ENCODE measurements around the gene CFAP68. TPM values are rescaled to one million over a fixed set of nuclear protein-coding genes. Genes with fewer than 3 reads are reported as not detected.

The CFAP68 gene
- total and polyA plus RNA-seq, 10 of the 15 experiments (the other 5 are each of a cell fraction or from before 2014, with no cell fraction given) = 35.7 to 84.4 (median 64.1) TPM

DNA sequence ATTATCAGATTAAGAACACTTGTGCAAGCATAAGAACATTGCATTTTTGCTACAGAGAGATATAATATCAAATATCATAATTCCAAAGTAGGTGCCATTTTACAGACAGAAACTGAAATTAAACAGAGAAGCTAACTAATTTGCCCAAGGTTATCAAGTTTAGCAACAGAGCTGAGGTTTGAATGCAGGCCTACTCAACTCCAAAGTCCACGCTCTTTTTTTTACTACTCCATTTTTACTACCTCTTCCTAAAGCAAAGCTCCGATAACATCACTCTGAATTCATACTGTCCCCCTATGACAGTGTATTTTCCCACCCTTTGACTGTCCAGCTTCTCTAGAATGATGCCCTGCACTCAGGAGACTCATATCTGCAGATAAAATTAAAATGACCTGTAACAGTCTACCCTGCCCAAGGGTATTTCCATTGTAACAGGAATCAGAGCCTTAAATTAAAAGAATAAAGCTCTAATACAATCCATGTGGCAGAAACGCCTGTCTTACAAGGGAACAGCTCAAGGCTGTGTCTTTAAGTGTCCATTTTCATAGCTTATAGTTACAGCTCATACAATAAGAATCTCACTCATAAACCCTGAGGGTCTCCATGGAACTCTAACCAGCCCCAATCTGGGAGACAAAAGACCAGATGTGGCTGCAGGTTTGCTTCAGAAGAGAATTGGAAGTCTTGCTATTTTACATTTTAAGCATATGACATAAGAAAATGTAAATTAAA is 44.7 kb upstream of the CFAP68 start:
- Histone ChIP-seq H3K27me3 (replicated peaks in 1 of 2; ENCODE audit: control insufficient read depth in 2 of 2, insufficient read depth in 2 of 2, low read length in 1 of 2) (no peaks in the 10 kb centered on the region), H3K9me3 (replicated peaks; ENCODE audit: control insufficient read depth, insufficient read depth, low read length) (no peaks in the 10 kb centered on the region), H3K4me1 (ENCODE audit: control insufficient read depth, insufficient read depth, low read length) (peaks cover 13% of the 10 kb centered on the region), H3K79me2 (ENCODE audit: control insufficient read depth, insufficient read depth, low read length) (no peaks in the 10 kb centered on the region), H4K20me1 (ENCODE audit: control insufficient read depth, insufficient read depth) (no peaks in the 10 kb centered on the region), H3K27ac (ENCODE audit: control insufficient read depth, insufficient read depth) (no peak overlapping the region), H3K4me3 (no peak overlapping the region), H3K36me3 (ENCODE audit: control insufficient read depth in 2 of 2, insufficient read depth in 2 of 2, low read length in 1 of 2) (peaks cover 0 to 17% of the 10 kb centered on the region in 2 experiments; a peak in 3 of 4 replicates), H3K9ac (ENCODE audit: control insufficient read depth, insufficient read depth, low read length) (no peak overlapping the region), H2AFZ (ENCODE audit: control insufficient read depth, low read depth, low read length) (no peak overlapping the region), H3K4me2 (ENCODE audit: control insufficient read depth, insufficient read depth) (no peak overlapping the region)
- ATAC-seq = no peak
- ChIA-PET RAD21 (ENCODE audit: unreplicated experiment) (interaction anchor here (0.8 to 5.0 kb wide), 5 partner anchors 38 to 230 kb away, joined by 3 to 38 read pairs (median 5); partner anchors contain the start of gene PPP2R1B), CTCF (interaction anchor here (0.8 to 5.2 kb wide), 10 partner anchors 8 to 274 kb away, joined by 3 to 32 read pairs (median 4); no protein-coding TSS in a partner anchor), SMC1A (ENCODE audit: uncharacterized antibody, unreplicated experiment) (interaction anchor here (0.9 to 3.9 kb wide), 14 partner anchors 10 to 529 kb away, joined by 3 to 24 read pairs (median 4); partner anchors contain the start of gene PPP2R1B), POLR2A (interaction anchor here (1.4 kb wide), 1 partner anchor 58 kb away, joined by 4 read pairs; no protein-coding TSS in a partner anchor)
- intact Hi-C loops (cut with micrococcal nuclease; ENCODE audit: unreplicated experiment) (no loop called here), in situ Hi-C loops (cut with MboI) (no loop called here)
- 98% methylated on average over 3 of the region's 3 CpGs for WGBS (ENCODE audit: insufficient coverage, insufficient replicate concordance, low lambda C conversion rate, missing lambda C conversion rate)
- TF ChIP-seq YBX1 (IDR thresholded peaks at IDR 0.05) (no peak), CHD1 (IDR thresholded peaks at IDR 0.05; ENCODE audit: low read depth, low read length) (no peak), CHD2 (IDR thresholded peaks at IDR 0.05; ENCODE audit: borderline replicate concordance, low read depth, low read length) (no peak), TARDBP (IDR thresholded peaks at IDR 0.05; ENCODE audit: borderline replicate concordance) (no peak), KAT2A (conservative IDR thresholded peaks at IDR 0.05; ENCODE audit: control insufficient read depth, low read depth, low read length) (no peak), CBFB (IDR thresholded peaks at IDR 0.05; ENCODE audit: low read depth) (no peak), MEF2B (IDR thresholded peaks at IDR 0.05; ENCODE audit: partially characterized antibody, poor library complexity, severe bottlenecking) (no peak), ETV6 (conservative IDR thresholded peaks at IDR 0.05 in 1 of 2, IDR thresholded peaks at IDR 0.05 in 1 of 2; ENCODE audit: borderline replicate concordance in 1 of 2, low read depth in 1 of 2) (no peak), TCF3 (IDR thresholded peaks at IDR 0.05; ENCODE audit: borderline replicate concordance, insufficient read depth, low read depth, low read length) (no peak), FOXK2 (IDR thresholded peaks at IDR 0.05) (no peak), NR2C2 (IDR thresholded peaks at IDR 0.05; ENCODE audit: borderline replicate concordance, control insufficient read depth, insufficient read length, low read depth) (no peak), ZNF207 (IDR thresholded peaks at IDR 0.05; ENCODE audit: borderline replicate concordance) (no peak), ZSCAN29 (IDR thresholded peaks at IDR 0.05) (no peak), PAX8 (IDR thresholded peaks at IDR 0.05) (no peak), NRF1 (conservative IDR thresholded peaks at IDR 0.05; ENCODE audit: low read depth, low read length) (no peak)
- TF ChIP-seq, protein P1, sequence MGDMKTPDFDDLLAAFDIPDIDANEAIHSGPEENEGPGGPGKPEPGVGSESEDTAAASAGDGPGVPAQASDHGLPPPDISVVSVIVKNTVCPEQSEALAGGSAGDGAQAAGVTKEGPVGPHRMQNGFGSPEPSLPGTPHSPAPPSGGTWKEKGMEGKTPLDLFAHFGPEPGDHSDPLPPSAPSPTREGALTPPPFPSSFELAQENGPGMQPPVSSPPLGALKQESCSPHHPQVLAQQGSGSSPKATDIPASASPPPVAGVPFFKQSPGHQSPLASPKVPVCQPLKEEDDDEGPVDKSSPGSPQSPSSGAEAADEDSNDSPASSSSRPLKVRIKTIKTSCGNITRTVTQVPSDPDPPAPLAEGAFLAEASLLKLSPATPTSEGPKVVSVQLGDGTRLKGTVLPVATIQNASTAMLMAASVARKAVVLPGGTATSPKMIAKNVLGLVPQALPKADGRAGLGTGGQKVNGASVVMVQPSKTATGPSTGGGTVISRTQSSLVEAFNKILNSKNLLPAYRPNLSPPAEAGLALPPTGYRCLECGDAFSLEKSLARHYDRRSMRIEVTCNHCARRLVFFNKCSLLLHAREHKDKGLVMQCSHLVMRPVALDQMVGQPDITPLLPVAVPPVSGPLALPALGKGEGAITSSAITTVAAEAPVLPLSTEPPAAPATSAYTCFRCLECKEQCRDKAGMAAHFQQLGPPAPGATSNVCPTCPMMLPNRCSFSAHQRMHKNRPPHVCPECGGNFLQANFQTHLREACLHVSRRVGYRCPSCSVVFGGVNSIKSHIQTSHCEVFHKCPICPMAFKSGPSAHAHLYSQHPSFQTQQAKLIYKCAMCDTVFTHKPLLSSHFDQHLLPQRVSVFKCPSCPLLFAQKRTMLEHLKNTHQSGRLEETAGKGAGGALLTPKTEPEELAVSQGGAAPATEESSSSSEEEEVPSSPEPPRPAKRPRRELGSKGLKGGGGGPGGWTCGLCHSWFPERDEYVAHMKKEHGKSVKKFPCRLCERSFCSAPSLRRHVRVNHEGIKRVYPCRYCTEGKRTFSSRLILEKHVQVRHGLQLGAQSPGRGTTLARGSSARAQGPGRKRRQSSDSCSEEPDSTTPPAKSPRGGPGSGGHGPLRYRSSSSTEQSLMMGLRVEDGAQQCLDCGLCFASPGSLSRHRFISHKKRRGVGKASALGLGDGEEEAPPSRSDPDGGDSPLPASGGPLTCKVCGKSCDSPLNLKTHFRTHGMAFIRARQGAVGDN (IDR thresholded peaks at IDR 0.05) = no peak
- BruUV-seq (replicated peaks) = no TSS peak
- no peak for FAIRE-seq
- DNase-seq (ENCODE audit: low read depth, low spot score) = no peak
